Astrocyte of the cerebellum (primary cell): ENCODE measurements around the gene SCARF2.

Source experiments
- DNase-seq: peaks from one replicate; pipeline ENCODE4 v3.0.0-alpha.2; 2011; ENCODE audit warnings: low read depth
- H3K4me3 ChIP-seq: 2 replicates; pipeline ENCODE4 v1.5.1; 2011; ENCODE audit warnings: mild to moderate bottlenecking, low read depth, low read length, moderate library complexity
- CTCF ChIP-seq: IDR thresholded peaks from 2 replicates; pipeline ENCODE4 v1.5.1; 2012; ENCODE audit warnings: low read length, low read depth, moderate library complexity, mild to moderate bottlenecking; ENCODE audit errors: missing control alignments
- in situ Hi-C: cut with HindIII; loops from 2 replicates; pipeline ENCODE4 v1.10.0; 2017; ENCODE audit warnings: low sequenced_read_pairs

Gene SCARF2

GRCh38 chr22:20406686-20407408 is 30.8 kb downstream of the SCARF2 start:
- in situ Hi-C loops = no loop called here
- no peak for DNase-seq
- no peak overlapping the region for H3K4me3 ChIP-seq
- no peak for TF ChIP-seq CTCF

GRCh38 chr22:20405931-20406685 is 31.5 kb downstream of the SCARF2 start:
- no peak overlapping the region for H3K4me3 ChIP-seq
- DNase-seq = no peak
- in situ Hi-C loops = no loop called here
- no peak for TF ChIP-seq CTCF

- in situ Hi-C loops = no loop called here
- no peak for DNase-seq
- TF ChIP-seq CTCF = no peak
- H3K4me3 ChIP-seq = no peak overlapping the region
Observed at GRCh38 chr22:20405291-20405930, 32.2 kb downstream of the SCARF2 start.

- H3K4me3 ChIP-seq = no peak overlapping the region
- no peak for TF ChIP-seq CTCF
- in situ Hi-C loops = no loop called here
- no peak for DNase-seq
Observed at GRCh38 chr22:20404881-20405280, 32.7 kb downstream of the SCARF2 start.

- DNase-seq = no peak
- in situ Hi-C loops = no loop called here
- no peak overlapping the region for H3K4me3 ChIP-seq
- no peak for TF ChIP-seq CTCF
Observed at GRCh38 chr22:20403779-20404140, 33.9 kb downstream of the SCARF2 start.

GRCh38 chr22:20402960-20403778 is 34.5 kb downstream of the SCARF2 start:
- in situ Hi-C loops = no loop called here
- TF ChIP-seq CTCF = no peak
- no peak for DNase-seq
- H3K4me3 ChIP-seq = no peak overlapping the region
